GM21447 (cell line): ENCODE results near the gene FAM53C.

Experiments
- ATAC-seq: cut with Tn5 transposase; IDR thresholded peaks from one replicate; pipeline ENCODE4 v1.9.1; 2021; ENCODE audit not compliant: unreplicated experiment

FAM53C gene

DNA sequence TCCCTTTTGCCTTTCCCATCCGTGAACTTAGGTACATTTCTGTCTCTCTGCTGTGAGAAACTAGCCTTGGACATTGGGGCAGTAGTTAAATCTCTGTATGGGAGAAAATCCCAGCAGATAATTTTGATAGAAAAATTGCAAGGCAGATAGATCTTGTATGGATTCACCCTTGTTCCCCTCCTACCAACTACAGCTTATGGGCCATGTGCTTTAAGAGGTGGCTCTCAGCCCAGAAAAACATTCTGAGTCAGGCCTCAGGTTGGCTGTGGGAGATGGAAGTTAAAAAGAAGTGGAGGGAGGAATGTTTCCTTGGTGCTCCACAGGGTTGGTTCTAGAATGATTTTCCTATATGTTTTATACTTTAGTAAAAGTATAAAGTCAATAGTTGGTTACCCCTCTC is 13.0 kb downstream of the FAM53C start:
- no peak for ATAC-seq

DNA sequence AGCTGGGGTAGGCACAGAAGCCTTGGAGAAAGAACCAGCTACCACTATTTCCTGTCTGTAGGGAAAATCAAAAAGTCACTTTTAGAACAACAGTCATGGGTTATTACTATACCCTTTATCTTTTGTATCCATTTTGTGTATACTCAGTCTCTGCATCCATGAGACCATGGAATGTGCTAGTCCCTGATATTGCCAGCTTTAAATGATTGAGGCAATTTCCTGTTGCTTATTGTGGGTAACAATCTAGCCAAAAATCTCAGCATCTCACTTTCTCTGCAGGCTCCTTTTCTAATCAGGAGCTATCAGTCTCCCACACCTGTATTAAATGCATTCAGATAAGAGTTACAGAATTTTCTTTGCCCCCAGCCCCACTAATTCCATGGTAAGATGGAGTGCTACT is 13.5 kb downstream of the FAM53C start:
- no peak for ATAC-seq

DNA sequence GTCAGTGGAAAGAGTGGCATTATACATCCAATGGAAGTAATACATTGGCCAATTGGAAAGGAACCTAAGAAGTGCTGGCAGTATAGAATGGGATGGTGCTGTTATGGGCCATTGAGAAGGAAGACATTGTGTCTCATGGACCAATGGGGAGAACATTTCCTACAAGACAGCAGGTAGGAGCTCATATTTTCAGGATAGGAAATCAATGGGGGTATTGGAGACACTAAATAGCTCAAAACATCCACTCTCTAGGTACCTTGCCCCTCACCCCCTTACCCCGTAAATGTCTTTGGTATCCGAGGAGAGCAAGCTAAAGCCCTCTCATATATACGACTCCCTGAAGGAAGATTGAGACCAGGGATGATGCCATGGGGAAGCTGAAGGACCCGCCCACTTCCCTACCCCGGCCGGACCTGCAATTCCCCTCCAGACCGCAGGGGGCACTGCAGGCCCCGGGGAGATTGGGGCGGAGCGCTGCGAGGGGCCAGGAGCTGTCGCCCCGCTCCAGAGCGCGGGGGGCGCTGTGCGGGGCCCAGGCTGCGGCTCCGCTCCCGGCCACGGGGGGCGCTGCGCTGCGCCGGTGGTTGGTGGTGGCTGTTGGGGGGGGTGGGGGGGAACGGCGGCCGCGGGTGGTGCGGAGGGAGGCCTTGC is 14.1 kb downstream of the FAM53C start, which contains the start of gene KDM3B:
Gene KDM3B (plus strand): TSS at position 615 of the 651 bp plus-strand sequence. CDS start 111 bp downstream, outside the sequence.
- peak; percentile 54 for ATAC-seq

DNA sequence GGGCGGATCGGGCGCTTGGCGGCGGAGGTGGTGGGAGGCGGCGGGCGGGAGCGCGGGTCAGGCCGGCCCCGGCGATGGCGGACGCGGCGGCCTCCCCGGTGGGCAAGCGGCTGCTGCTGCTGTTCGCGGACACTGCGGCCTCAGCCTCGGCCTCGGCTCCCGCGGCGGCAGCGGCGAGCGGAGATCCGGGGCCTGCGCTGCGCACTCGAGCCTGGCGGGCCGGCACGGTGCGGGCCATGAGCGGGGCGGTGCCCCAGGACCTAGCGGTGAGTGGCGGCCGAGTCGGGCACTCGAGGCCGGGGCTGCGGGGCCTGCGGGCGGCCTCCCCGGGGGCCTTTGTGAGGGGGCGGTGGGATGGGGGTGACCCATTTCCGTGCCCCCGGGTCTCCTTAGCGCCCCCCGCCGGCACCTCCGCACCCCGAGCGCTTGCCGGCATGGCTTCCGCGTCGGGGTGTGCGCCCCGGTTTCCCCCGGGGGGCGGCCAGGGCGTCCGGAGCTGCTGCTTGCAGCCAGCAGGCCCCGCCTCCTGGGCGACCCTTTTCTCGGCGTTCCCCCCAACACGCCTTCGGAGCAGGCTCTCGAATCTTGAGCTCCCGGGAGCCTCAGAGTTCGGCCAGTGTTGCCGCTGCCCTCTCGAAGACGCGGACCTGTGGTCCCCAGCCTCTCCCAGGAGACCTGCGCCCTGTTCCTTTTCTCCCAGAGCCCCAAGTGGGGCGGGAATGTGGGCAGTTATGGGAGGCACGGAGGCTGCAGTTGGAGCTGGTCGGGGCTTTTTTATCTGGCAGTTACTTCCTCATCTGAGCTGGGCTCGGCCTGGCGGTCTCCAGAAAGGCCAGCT is 14.9 kb downstream of the FAM53C start:
- peak; percentile 39 for ATAC-seq

DNA sequence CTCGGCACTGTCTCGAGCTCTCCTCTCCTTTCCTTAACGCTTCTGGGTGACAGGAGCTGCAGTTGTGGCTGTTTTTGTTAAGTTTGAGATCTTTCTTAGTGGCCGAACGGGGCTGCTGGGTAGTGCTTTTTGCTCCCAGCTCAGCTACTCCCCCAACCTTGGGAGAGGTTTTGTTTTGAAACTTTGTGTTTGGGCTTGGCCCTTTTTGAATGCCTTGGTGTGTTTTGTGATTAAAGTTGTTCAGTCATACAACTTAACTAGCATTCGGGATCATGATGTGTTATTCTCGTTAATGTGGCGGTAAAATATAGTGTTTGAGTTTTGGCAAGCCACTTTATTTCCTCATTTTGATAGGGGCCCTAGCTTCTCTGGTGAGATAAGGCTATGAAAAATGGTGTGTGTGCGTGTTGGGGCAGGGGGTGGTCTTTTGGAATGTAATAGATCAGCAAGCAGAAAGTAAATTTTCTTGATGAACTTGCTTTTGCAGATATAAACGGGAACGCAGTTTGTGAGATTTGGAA is 15.6 kb downstream of the FAM53C start:
- no peak for ATAC-seq

DNA sequence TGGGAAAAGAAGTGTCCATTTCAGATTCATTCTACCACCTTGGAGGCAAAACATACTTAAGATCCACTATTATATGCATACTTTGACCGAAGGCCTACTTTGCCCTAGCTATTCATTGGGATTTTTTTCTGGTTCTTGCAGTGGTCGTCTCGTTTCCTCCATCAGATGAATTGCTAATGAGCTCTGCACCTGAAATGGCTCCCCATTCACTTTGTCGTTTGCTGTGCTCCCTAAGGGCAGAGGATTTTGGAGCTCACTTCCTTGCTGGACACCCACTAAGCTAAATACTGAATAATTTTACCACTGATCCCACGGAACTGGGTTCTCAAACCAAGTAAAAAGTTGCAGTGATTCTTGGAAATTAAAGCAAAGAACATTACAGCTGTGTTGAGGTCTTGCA is 16.3 kb downstream of the FAM53C start:
- no peak for ATAC-seq

DNA sequence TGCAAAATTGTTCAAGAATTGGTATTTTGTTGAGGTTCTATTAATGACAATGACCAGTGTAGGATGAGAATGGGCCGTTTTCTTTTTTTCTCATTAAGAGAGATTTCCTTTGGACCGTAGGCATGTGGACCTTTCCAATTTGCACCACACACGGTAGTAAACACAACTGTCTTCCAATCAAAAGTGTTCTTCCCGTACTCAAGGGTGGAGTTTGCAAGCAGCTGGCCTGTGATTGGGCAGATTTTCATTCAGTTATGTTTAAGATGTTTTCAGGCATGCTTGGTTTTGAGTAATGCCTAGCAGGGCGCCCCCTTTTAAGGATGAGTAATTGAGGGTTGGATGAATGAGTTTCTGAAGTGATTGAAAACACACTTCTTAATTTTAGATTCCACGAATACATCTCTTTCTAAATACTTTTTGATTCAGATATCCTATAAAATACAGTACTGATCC is 16.9 kb downstream of the FAM53C start:
- peak; percentile 50 for ATAC-seq

DNA sequence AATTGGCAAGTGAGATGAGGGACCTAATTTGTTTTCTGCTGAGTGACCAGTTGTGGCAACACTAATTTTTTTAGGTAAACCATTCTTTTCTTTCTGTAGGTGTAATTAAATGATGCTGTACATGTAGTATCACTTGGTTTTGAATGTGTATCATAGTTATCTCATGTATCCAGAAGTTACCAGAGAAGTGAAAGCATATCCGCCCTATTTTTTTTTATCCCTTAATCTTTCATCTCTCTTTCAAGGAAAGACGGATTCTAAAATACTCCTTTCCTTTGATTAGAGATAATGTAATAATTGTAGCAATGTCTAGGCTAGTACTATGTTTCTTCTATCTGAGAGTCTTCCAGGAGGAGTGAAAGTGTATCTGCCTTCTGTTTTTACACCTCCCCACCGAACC is 21.6 kb downstream of the FAM53C start:
- no peak for ATAC-seq

DNA sequence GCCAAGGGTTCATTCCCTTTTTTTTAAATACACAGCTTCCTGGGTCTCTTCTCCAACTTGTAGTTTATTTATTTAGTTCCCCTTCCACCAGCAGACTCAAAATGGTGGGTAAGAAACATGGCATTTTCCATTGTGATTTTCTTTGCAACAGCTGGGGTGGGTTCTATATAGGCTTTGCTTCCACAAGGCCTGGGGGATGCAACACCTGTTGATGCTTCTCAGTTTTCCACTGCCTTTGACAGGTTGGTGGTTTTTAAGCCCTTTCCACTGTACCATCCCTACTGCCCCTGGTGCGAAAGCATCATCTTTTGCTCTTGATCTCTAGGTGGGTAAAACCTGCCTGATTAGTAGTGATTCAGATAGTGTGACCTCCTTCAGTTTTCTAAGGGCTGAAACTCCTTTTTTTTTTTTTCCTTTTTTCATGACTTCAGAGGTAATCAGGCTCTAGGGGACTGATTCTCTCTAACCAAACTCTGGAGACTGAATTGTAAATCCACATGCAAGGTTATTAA is 22.9 kb downstream of the FAM53C start:
- ATAC-seq = no peak

DNA sequence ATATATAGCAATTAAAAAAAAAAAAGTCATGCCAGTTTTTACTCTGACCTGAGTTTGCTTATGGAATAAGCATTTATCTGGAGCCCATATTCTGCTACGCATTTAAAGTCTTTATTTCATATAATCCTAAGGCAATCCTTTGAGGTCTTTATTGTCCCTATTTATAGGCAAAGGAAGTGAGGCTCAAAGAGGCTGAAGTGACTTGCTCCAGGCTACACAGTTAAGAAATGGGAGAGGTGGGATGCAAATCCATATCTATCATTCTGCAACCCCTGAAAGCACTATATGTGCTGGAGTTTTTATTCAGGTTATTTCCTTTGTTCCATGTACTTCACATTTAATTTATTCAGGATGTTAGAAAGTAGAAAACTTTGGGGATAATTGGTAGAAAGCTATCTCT is 26.5 kb downstream of the FAM53C start:
- ATAC-seq = no peak

DNA sequence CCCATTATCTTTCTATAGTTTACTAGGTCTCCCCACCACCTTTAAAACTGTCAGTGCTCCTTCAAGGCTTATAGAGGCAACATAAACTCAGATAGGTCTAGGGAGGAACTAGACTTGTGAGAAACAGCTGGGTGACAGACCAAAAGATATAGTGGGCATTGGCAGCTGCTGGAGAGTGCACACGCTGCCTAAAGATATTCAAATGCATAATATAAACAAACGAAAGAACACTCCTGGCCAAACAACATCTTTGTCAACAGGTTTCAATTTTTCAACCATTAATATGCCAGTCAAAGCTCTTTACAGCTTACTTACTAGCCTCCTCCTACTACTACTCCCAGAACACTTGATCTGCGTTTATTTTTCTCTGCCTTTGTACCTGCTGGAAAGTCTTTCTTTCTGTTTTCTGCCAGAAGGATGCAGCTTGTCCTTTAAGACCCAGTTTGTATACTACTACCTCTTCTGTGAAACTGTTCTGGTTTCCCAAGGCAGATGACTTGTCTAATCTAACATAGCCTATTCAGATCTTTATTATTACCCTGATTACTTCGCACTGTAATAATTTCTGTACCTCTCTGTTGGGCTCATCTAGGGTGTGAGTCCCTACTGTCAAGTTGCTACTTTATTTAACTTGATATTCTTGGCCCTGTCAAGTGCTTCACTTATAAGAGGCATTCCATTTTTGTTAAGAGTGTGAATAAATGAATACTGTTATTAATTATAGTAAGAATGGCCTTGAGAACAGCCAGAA is 28.7 kb downstream of the FAM53C start:
- no peak for ATAC-seq

DNA sequence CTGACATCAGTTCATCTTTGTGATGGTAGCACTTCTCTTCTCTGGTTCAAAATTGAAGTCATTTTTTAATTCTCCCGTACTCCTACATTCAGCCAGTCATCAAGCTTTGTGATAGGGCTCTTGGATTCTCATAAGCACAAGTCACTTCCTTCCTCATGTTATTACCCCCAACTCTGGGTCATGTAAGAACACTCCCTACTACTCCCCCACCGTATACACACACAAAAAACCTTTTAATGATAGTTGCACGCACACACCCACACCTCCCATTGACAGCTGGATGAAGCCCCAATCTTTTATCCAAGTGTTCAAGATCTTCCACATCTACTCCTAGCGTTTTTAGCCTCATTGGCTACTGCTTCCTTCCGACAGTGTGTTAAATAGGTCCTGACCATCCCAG is 31.2 kb downstream of the FAM53C start:
- no peak for ATAC-seq

DNA sequence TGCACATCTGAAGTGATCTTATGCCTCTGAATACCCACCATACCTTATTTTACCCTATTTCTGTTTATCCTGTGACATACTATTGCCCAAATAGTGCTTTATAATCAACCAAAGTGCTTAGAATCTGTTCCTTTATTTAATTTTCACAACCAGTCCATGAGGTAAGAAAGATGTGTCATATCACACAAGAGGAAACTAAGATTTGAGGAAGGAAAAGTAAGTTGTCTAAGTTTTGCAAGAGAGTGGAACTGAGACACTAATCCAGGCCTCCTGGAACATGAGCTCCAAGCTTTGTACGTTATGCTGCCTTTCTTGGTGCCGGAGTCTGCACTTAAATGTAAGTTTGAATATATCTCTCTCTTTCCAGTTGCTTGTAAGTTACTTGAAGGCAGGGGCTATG is 31.6 kb downstream of the FAM53C start:
- no peak for ATAC-seq

DNA sequence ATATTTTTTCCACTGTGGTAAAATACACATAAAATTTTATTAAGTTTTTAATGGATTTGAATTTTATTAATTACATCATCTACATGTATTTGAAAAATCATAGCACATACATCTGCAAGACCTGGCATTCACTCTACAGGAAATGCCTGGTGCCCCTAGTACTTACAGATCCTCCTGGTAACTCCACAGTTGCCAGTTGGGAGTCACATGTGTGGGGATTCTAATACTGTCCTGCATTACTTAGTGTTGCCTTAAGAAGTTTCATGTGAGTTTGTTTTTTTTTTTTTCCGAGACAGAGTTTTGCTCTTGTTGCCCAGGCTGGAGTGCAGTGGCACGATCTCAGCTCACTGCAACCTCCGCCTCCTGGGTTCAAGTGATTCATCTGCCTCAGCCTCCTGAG is 32.5 kb downstream of the FAM53C start:
- no peak for ATAC-seq

DNA sequence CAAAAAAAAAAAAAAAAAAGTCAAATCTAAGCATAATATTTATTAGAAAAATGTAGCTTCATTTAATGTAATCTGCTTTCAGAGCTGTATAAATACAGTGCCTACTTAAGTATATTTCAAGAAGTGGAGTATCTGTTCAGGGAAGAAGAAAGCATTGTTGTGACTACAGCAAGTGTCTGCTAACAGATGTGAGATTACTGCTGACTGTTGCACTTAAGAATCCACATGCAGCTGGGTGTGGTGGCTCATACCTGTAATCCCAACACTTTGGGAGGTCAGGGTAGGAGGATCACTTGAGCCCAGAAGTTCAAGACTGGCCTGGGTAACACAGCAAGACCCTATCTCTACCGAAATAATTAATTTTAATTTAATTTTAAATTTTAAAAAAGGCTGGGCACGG is 33.4 kb downstream of the FAM53C start:
- no peak for ATAC-seq

DNA sequence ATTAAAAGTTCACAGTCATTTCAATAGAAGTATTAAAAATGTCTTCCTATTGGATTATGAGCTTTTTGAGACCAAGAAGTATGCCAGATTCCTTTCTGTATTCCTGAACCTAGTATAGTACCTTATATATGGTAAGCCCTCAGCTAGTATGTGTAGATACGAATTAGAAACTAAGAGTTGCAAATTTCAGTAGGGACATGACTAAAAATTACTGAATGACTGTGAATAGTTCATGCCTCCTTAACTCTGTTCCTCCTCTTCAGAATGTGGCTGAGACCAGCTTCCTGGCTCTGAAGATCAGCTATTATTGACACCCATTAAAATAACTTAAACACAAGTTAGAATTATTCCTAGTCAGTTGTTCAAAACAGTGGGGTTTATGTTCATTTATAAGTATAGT is 34.2 kb downstream of the FAM53C start:
- ATAC-seq = peak; percentile 81

DNA sequence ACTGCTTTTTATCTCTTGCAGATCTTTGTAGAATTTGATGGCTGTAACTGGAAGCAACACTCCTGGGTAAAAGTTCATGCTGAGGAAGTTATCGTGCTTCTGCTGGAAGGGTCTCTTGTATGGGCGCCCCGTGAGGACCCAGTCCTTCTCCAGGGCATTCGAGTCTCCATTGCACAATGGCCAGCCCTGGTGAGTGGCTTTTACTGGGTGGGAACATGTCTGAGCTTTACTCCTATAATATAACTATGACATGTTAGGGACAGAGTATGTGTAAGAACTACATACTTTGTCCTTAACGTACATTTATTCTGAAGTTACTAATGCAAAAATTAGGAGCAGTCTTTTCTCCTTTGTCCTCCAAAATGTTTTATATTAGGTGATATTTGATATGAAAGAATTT is 34.6 kb downstream of the FAM53C start:
- ATAC-seq = no peak

DNA sequence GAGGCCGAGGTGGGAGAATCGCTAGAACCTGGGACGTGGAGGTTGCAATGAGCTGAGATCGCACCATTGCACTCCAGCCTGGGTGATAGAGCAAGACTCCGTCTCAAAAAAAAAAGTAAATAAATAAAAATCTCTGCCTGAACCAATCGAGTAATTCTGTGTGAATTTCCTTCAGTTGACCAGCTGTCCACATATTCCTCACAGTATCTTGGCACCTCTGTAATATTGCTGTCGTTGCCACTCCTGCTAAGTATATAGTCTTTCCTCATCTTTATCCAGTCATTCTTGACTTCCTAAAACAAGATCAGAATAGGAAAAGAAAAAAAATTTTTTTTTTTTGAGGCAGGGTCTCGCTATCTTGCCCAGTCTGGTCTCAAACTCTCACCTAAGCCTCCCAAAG is 44.3 kb downstream of the FAM53C start:
- ATAC-seq = no peak

DNA sequence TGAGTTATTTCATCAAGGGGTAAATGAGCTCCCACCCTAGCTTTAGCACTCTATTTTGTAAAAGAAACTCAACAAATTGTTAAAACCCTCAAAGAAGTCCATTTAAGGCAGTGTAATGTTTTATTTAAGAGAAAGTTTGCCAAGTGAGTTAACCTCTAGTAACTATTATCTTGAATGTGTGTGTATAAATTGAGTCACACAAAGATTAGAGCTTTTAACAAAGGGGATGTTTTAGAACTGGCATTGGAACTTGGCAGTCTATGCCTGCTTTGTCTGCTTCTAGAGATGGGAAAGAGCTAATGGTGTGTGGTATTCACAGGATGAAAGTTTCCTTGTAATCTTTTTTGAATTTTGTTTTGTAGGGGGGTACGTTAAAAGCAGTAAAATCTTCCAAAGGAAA is 47.6 kb downstream of the FAM53C start:
- no peak for ATAC-seq

DNA sequence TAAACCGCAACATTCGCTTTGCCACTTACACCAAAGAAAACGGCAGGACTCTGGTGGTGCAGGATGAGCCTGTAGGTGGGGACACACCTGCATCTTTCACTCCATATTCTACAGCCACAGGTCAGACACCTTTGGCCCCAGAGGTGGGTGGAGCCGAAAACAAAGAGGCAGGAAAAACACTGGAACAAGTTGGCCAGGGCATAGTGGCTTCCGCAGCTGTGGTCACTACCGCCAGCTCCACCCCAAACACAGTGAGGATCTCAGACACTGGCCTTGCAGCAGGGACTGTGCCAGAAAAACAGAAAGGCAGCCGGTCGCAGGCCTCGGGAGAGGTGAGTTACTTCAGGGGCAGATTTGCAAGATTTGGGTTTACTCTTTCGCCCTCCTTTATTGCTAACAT is 48.2 kb downstream of the FAM53C start:
- ATAC-seq = no peak

DNA sequence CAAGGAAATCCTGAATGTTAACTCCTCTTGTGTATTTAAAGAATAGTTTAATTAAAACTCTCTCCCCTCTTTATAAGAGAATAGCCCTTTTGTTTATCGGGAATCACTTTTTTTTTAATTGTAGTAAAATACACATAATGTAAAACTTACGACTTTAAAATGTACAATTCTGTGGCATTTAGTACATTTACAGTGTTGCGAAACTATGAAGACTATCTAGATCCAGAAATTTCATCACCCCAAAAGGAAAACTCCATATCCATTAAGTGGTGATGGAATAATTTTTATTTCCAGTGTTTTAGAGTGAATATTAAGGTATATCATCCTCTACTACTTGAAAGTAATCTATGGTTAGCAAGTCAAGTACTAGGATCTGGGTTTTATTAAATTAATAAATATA is 51.3 kb downstream of the FAM53C start:
- ATAC-seq = no peak
